Left lung (tissue), 10 donors: Measurements from ENCODE around the gene PTDSS2. TPM values are rescaled to one million over a fixed set of nuclear protein-coding genes. Genes with fewer than 3 reads are reported as not detected.

Experiments
- ATAC-seq: fragments of 200-7000 bp; cut with Tn5 transposase; one replicate; pipeline ENCODE4 v1.9.1; 2020; ENCODE audit warnings: moderate library complexity
- DNase-seq, 4 donors: peaks; one replicate each; pipeline ENCODE4 v3.0.0-alpha.2; 2013 to 2020
- H3K27ac ChIP-seq, 2 donors: fragments of 200-600 bp; sonication (generic) in 1 of 2; one replicate each; pipeline versions ENCODE4 v1.5.0 to v1.8.0; 2020 to 2021
- H3K27me3 ChIP-seq, 2 donors: fragments of 200-600 bp; sonication (generic) in 1 of 2; one replicate each; pipeline versions ENCODE4 v1.5.0 to v1.8.0; 2020 to 2021
- H3K36me3 ChIP-seq, 2 donors: fragments of 200-600 bp; sonication (generic) in 1 of 2; one replicate each; pipeline versions ENCODE4 v1.5.0 to v1.8.0; 2020 to 2021
- H3K4me1 ChIP-seq, 2 donors: fragments of 200-600 bp; one replicate each; pipeline ENCODE4 v1.8.0; 2021
- H3K4me3 ChIP-seq, 2 donors: fragments of 200-600 bp; sonication (generic) in 1 of 2; one replicate each; pipeline versions ENCODE4 v1.5.0 to v1.8.0; 2020 to 2021; ENCODE audit warnings: mild to moderate bottlenecking in 1 of 2
- H3K9me3 ChIP-seq, 2 donors: fragments of 200-600 bp; sonication (generic) in 1 of 2; one replicate each; pipeline versions ENCODE4 v1.5.0 to v1.8.0; 2020 to 2021
- CTCF ChIP-seq, 2 donors: fragments of 200-600 bp; sonication (generic) in 1 of 2; IDR thresholded peaks; one replicate each; pipeline versions ENCODE4 v1.5.0 to v1.8.0; 2021; ENCODE audit warnings: antibody characterized with exemption in 2 of 2
- intact Hi-C, 2 donors: fragments of 100-400 bp; cut with DNase I; formaldehyde crosslinking; loops; one replicate each; pipeline versions ENCODE4 v1.11.2 to v1.14.2; 2022
- polyA plus RNA-seq, 6 donors: library from polyadenylated mRNA; unstranded; fragments of 120-200 nt; gene quantifications; one replicate each; pipeline ENCODE4 v1.2.1, GENCODE V29; 2013; ENCODE audit not compliant: insufficient read length in 6 of 6
- total RNA-seq, 2 donors: library from RNA; stranded (reverse); fragmentation: NEBNext Ultra II Directional; extraction: Animal tissue kit (Norgen Biotek cat#: 25700); gene quantifications; one replicate each; pipeline ENCODE4 v1.2.1, GENCODE V29; 2021
- donor health status: DM: no; HTN: yes; CAD: no.
- donor health status: DM: no; HTN: no; CAD: no.

Gene PTDSS2
- total and polyA plus RNA-seq, 8 donors: 21.5 to 30.3 (median 25.7) TPM

GRCh38 chr11:419248-420005, 30.7 kb upstream of the PTDSS2 start:
- DNase-seq (peak in 1 of 4 donors; percentile 58), ATAC-seq (no peak)

GRCh38 chr11:420054-420910, 29.8 kb upstream of the PTDSS2 start:
- peaks cover 0 to 44% of the 10 kb centered on the region in 2 donors for H3K27me3 ChIP-seq
- no peaks in the 10 kb centered on the region for H3K9me3 ChIP-seq
- H3K27ac ChIP-seq: no peak overlapping the region
- DNase-seq (peak in 1 of 4 donors; percentile 75), ATAC-seq (no peak)
- H3K36me3 ChIP-seq: no peaks in the 10 kb centered on the region
- no peak for TF ChIP-seq CTCF (IDR thresholded peaks at IDR 0.05)
- intact Hi-C loops: no loop called here
- H3K4me3 ChIP-seq: no peak overlapping the region
- peaks cover 5 to 22% of the 10 kb centered on the region in 2 donors for H3K4me1 ChIP-seq

More at GRCh38 chr11:419248-420005, 30.7 kb upstream of the PTDSS2 start:
- H3K9me3 ChIP-seq: no peaks in the 10 kb centered on the region
- H3K27ac ChIP-seq: no peak overlapping the region
- intact Hi-C loops: no loop called here
- H3K4me1 ChIP-seq: peaks cover 5 to 29% of the 10 kb centered on the region in 2 donors
- peaks cover 0 to 40% of the 10 kb centered on the region in 2 donors for H3K27me3 ChIP-seq
- no peak for TF ChIP-seq CTCF (IDR thresholded peaks at IDR 0.05)
- H3K4me3 ChIP-seq: no peak overlapping the region
- no peaks in the 10 kb centered on the region for H3K36me3 ChIP-seq

GRCh38 chr11:420911-421321, 29.2 kb upstream of the PTDSS2 start:
- peak in 1 of 4 donors; percentile 55 for DNase-seq
- no peak for ATAC-seq
- no peaks in the 10 kb centered on the region for H3K36me3 ChIP-seq
- TF ChIP-seq CTCF (IDR thresholded peaks at IDR 0.05): no peak
- H3K27ac ChIP-seq: no peak overlapping the region
- intact Hi-C loops: no loop called here
- H3K4me3 ChIP-seq: no peak overlapping the region
- H3K9me3 ChIP-seq: no peaks in the 10 kb centered on the region
- peaks cover 0 to 44% of the 10 kb centered on the region in 2 donors for H3K27me3 ChIP-seq
- H3K4me1 ChIP-seq: peaks cover 5 to 15% of the 10 kb centered on the region in 2 donors

- no peak overlapping the region for H3K27ac ChIP-seq
- H3K27me3 ChIP-seq: peaks cover 0 to 39% of the 10 kb centered on the region in 2 donors
Measured at GRCh38 chr11:422249-422656, 27.8 kb upstream of the PTDSS2 start.

More at GRCh38 chr11:422249-422656, 27.8 kb upstream of the PTDSS2 start:
- H3K9me3 ChIP-seq: no peaks in the 10 kb centered on the region
- no peak for TF ChIP-seq CTCF (IDR thresholded peaks at IDR 0.05)
- peak in 1 of 4 donors; percentile 7 for DNase-seq
- no peak overlapping the region for H3K4me3 ChIP-seq
- H3K36me3 ChIP-seq: no peaks in the 10 kb centered on the region
- H3K4me1 ChIP-seq: peaks cover 5 to 6% of the 10 kb centered on the region in 2 donors
- no peak for ATAC-seq
- intact Hi-C loops: no loop called here
